Kidney (tissue), 14 donors: ENCODE results near the gene ADRA2A. TPM values are rescaled to one million over a fixed set of nuclear protein-coding genes. Genes with fewer than 3 reads are reported as not detected.

Source experiments
- DNase-seq, 5 donors: peaks; one replicate each; pipeline ENCODE4 v3.0.0-alpha.2; 2013 to 2020
- FAIRE-seq: peaks from 2 replicates; lab custom pipeline; 2012; peaks lifted over from hg19 to GRCh38; lab: Jason Lieb, UNC
- H3K27ac ChIP-seq, 2 donors: one replicate each; pipeline ENCODE4 v1.7.0; 2013; ENCODE audit warnings: low read depth in 2 of 2, low read length in 2 of 2, inconsistent platforms in 1 of 2
- H3K27me3 ChIP-seq: one replicate; pipeline ENCODE4 v1.7.1; 2013; ENCODE audit warnings: low read length, inconsistent platforms; ENCODE audit not compliant: control insufficient read depth, insufficient read depth
- H3K36me3 ChIP-seq, 3 donors: one replicate each; pipeline versions ENCODE4 v1.7.0 to v1.7.1; 2013; ENCODE audit warnings: low read length in 3 of 3, control low read depth in 1 of 3, inconsistent platforms in 1 of 3; ENCODE audit not compliant: insufficient read depth in 3 of 3, control insufficient read depth in 2 of 3
- H3K4me1 ChIP-seq, 3 donors: one replicate each; pipeline versions ENCODE4 v1.7.0 to v1.7.1; 2013; ENCODE audit warnings: low read length in 3 of 3, inconsistent platforms in 1 of 3, low read depth in 1 of 3; ENCODE audit not compliant: control insufficient read depth in 2 of 3, insufficient read depth in 2 of 3
- H3K4me3 ChIP-seq, 3 donors: one replicate each; pipeline versions ENCODE4 v1.7.0 to v1.8.1; 2013; ENCODE audit warnings: low read length in 3 of 3, control low read depth in 1 of 3, inconsistent platforms in 1 of 3
- H3K9ac ChIP-seq, 3 donors: one replicate each; pipeline versions ENCODE4 v1.7.0 to v1.7.1; 2013; ENCODE audit warnings: low read length in 3 of 3, control low read depth in 1 of 3, inconsistent platforms in 1 of 3
- H3K9me3 ChIP-seq, 3 donors: one replicate each; pipeline versions ENCODE4 v1.7.0 to v1.7.1; 2013; ENCODE audit warnings: low read length in 3 of 3, control low read depth in 1 of 3, inconsistent platforms in 1 of 3; ENCODE audit not compliant: control insufficient read depth in 2 of 3, insufficient read depth in 1 of 3
- CTCF ChIP-seq: IDR thresholded peaks from 3 replicates; pipeline ENCODE4 v1.5.1; 2012; ENCODE audit warnings: mild to moderate bottlenecking, moderate library complexity, borderline replicate concordance; ENCODE audit not compliant: insufficient read depth; ENCODE audit errors: extremely low read depth
- intact Hi-C: fragments of 100-400 bp; cut with DNase I; formaldehyde crosslinking; loops from one replicate; pipeline ENCODE4 v1.11.1; 2022
- polyA plus RNA-seq: library from polyadenylated mRNA; stranded (reverse); fragments of 350-450 nt; fragmentation: Illumina TruSeq; extraction: RNeasy Lipid Tissue Mini Kit (QIAGEN cat#74804); gene quantifications from one replicate; pipeline ENCODE4 v1.2.3, GENCODE V29; 2014; ENCODE audit warnings: low read depth, low replicate concordance; ENCODE audit not compliant: insufficient read depth
- total RNA-seq: library from RNA; stranded (reverse); fragmentation: NEBNext Ultra II Directional; extraction: Animal tissue kit (Norgen Biotek cat#: 25700); gene quantifications from one replicate; pipeline ENCODE4 v1.2.1, GENCODE V29; 2021
- donor health status: control.
- donor health status: control.
- donor health status: control.
- donor health status: control.
- donor health status: control.
- donor health status: DM: yes; HTN: yes; CAD: no.
- donor health status: Normal renal cell carcinoma (clear cell type).

ADRA2A gene
- total and polyA plus RNA-seq, 2 donors from 2014 or later: 1.2 to 7.8 TPM

- Histone ChIP-seq H3K27me3 (no peaks in the 10 kb centered on the region), H3K27ac (no peak overlapping the region), H3K36me3 (no peaks in the 10 kb centered on the region), H3K9ac (no peak overlapping the region), H3K4me1 (no peaks in the 10 kb centered on the region), H3K4me3 (no peak overlapping the region), H3K9me3 (peaks cover 0 to 2% (median 0%) of the 10 kb centered on the region in 3 donors)
- DNase-seq (no peak), FAIRE-seq (peak; percentile 25)
- intact Hi-C loops: no loop called here
- no peak for TF ChIP-seq CTCF
These were observed 13.4 kb upstream of the ADRA2A start for GRCh38 chr10:111063471-111063870.

- H3K27me3 ChIP-seq: peaks cover 9% of the 10 kb centered on the region
- FAIRE-seq (no peak), DNase-seq (peak in 1 of 5 donors; percentile 11)
- TF ChIP-seq CTCF: no peak
- intact Hi-C loops: no loop called here
- peaks cover 0 to 2% (median 0%) of the 10 kb centered on the region in 3 donors for H3K9me3 ChIP-seq
- H3K9ac ChIP-seq: no peak overlapping the region
- H3K4me3 ChIP-seq: no peak overlapping the region
- H3K27ac ChIP-seq: no peak overlapping the region
- no peaks in the 10 kb centered on the region for H3K36me3 ChIP-seq
- H3K4me1 ChIP-seq: peaks cover 0 to 3% (median 0%) of the 10 kb centered on the region in 3 donors
These were observed 4.6 kb upstream of the ADRA2A start for GRCh38 chr10:111072232-111072631.

- Histone ChIP-seq H3K4me1 (peaks cover 0 to 10% (median 0%) of the 10 kb centered on the region in 3 donors), H3K9me3 (no peaks in the 10 kb centered on the region), H3K4me3 (peak overlapping the region in 1 of 3 donors; percentile 61), H3K9ac (no peak overlapping the region), H3K27me3 (peaks cover 17% of the 10 kb centered on the region), H3K36me3 (no peaks in the 10 kb centered on the region), H3K27ac (no peak overlapping the region)
- TF ChIP-seq CTCF: no peak
- DNase-seq: no peak
- intact Hi-C loops: no loop called here
- FAIRE-seq: no peak
These were observed 1.1 kb upstream of the ADRA2A start for GRCh38 chr10:111075577-111076185.
